Measurements from ENCODE around the gene EMP1.

DNA sequence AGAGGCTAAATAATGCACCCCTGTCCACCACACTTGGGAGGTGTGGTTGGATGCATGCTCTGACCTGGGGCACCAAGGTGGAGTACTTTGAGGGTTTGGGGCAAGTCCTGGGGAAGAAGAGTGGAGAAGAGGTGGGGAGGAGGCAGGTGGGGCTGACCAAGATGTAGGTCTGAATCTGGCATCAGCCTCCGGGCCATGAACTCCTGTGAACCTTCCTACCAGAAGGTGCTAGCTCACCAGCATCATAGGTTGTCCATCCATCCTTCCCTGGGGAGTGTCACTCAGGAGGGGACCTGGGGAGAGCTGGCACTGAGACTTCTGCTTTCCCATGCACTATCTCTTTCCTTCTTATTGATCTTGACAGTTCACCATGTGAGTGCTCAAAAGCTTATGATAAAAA is 13.6 kb upstream of the EMP1 start:
- TF ChIP-seq POLR2A (IDR thresholded peaks at IDR 0.05; ENCODE audit: low read depth, low read length) (no peak), SPI1 (IDR thresholded peaks at IDR 0.05; ENCODE audit: low read depth, low read length) (no peak), TAF1 (IDR thresholded peaks at IDR 0.05; ENCODE audit: low read depth, low read length) (no peak)

Measured in GM12891 (cell line).